ENCODE measurements around the gene KLF7.
A peak's percentile ranks its signal among the peaks of the same experiment; 100 is the strongest.

KLF7 gene

GRCh38 chr2:207126724-207127308, 38.9 kb downstream of the KLF7 start:
- peak; percentile 39 for DNase-seq (ENCODE audit: low read depth)
- TF ChIP-seq CTCF (conservative IDR thresholded peaks at IDR 0.05; ENCODE audit: low read length) = no peak

GRCh38 chr2:207123776-207124391, 41.9 kb downstream of the KLF7 start:
- no peak overlapping the region for H3K4me3 ChIP-seq (ENCODE audit: low read length)
- no peak for TF ChIP-seq CTCF (conservative IDR thresholded peaks at IDR 0.05; ENCODE audit: low read length)
- DNase-seq (ENCODE audit: low read depth) = no peak

More at GRCh38 chr2:207126724-207127308, 38.9 kb downstream of the KLF7 start:
- H3K4me3 ChIP-seq (ENCODE audit: low read length) = no peak overlapping the region

- no peak for DNase-seq (ENCODE audit: low read depth)
- no peak overlapping the region for H3K4me3 ChIP-seq (ENCODE audit: low read length)
- no peak for TF ChIP-seq CTCF (conservative IDR thresholded peaks at IDR 0.05; ENCODE audit: low read length)
These were observed 42.4 kb downstream of the KLF7 start for GRCh38 chr2:207123335-207123744.

- H3K4me3 ChIP-seq (ENCODE audit: low read length) = no peak overlapping the region
- DNase-seq (ENCODE audit: low read depth) = peak; percentile 62
- no peak for TF ChIP-seq CTCF (conservative IDR thresholded peaks at IDR 0.05; ENCODE audit: low read length)
These were observed 43.0 kb downstream of the KLF7 start for GRCh38 chr2:207122651-207123334.

GRCh38 chr2:207121784-207122183, 44.0 kb downstream of the KLF7 start:
- TF ChIP-seq CTCF (conservative IDR thresholded peaks at IDR 0.05; ENCODE audit: low read length) = no peak
- DNase-seq (ENCODE audit: low read depth) = peak; percentile 78
- no peak overlapping the region for H3K4me3 ChIP-seq (ENCODE audit: low read length)

GRCh38 chr2:207119048-207119447, 46.7 kb downstream of the KLF7 start:
- no peak overlapping the region for H3K4me3 ChIP-seq (ENCODE audit: low read length)
- no peak for TF ChIP-seq CTCF (conservative IDR thresholded peaks at IDR 0.05; ENCODE audit: low read length)
- no peak for DNase-seq (ENCODE audit: low read depth)

- no peak for DNase-seq (ENCODE audit: low read depth)
- no peak overlapping the region for H3K4me3 ChIP-seq (ENCODE audit: low read length)
- TF ChIP-seq CTCF (conservative IDR thresholded peaks at IDR 0.05; ENCODE audit: low read length) = no peak
These were observed 48.1 kb downstream of the KLF7 start for GRCh38 chr2:207117668-207118067.
